ENCODE measurements around the gene REXO4. TPM values are rescaled to one million over a fixed set of nuclear protein-coding genes. Genes with fewer than 3 reads are reported as not detected.

REXO4 gene
- total and polyA plus RNA-seq, 2 of the 8 experiments (the other 6 are each of a cell fraction or from before 2014, with no cell fraction given): 19.1 to 38.3 TPM

DNA sequence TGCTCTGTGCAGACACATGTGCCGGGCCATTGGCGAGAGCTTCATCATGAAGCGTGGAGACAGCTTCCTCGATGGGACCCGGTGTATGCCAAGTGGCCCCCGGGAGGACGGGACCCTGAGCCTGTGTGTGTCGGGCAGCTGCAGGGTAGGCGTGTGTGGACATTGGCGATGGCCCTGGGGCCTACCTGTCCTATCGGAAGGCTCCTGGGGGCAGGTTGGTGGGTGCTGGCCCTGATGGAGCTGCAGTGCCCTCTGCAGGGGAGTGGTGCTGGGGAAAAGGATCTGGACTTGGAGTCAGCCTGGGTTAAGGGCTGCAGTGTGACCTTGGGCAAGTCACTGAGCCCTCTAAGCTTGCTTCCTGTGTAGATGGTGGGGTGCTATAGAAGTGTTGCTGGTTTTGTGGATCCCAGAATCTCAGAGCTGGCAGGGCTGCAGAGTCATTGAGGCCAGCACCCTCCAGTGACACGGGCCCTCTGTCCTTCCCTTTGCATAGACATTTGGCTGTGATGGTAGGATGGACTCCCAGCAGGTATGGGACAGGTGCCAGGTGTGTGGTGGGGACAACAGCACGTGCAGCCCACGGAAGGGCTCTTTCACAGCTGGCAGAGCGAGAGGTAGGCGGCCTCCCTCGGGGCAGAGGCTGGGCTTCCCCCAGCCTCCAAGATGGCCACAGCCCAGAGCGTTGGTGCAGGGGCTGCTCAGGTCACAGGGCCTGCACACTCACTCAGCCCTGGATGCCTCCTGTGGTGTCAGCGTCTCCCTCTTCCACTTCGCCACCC is 20.1 kb upstream of the REXO4 start (continued):
- TF ChIP-seq RXRA (IDR thresholded peaks at IDR 0.05; ENCODE audit: insufficient read depth, low read depth, low read length) (no peak), RAD21 (IDR thresholded peaks at IDR 0.05 in 1 of 2, conservative IDR thresholded peaks at IDR 0.05 in 1 of 2; ENCODE audit: low read depth in 2 of 2, low read length in 2 of 2) (no peak), BRCA1 (IDR thresholded peaks at IDR 0.05; ENCODE audit: low read depth, low read length) (no peak), EP300 (IDR thresholded peaks at IDR 0.05; ENCODE audit: borderline replicate concordance in 1 of 2, low read depth in 2 of 2, low read length in 2 of 2) (no peak), HDAC6 (IDR thresholded peaks at IDR 0.05; ENCODE audit: low read depth, low read length) (no peak), NRF1 (IDR thresholded peaks at IDR 0.05; ENCODE audit: low read depth, low read length) (no peak)

Measured in H1 (cell line).